HG03175 (cell line): ENCODE data around the gene PPAT.
"Not testable (repeated sequence)": the region's sequence is repeated elsewhere in the genome, so short reads cannot be mapped to it uniquely, and the experiment has no call there.

ENCODE experiments used
- ATAC-seq: cut with Tn5 transposase; IDR thresholded peaks from one replicate; pipeline ENCODE4 v1.9.1; 2021; ENCODE audit warnings: mild to moderate bottlenecking, moderate library complexity; ENCODE audit not compliant: unreplicated experiment

Gene PPAT

GRCh38 chr4:56435140-56435926 lies at the start of gene PPAT:
TSS of gene PPAT (minus strand) at chr4:56435615. CDS start at chr4:56435477, 138 bp downstream.
- ATAC-seq, result peak; percentile 77

- ATAC-seq, result no peak
Observed at GRCh38 chr4:56480691-56481090, 45.3 kb upstream of the PPAT start.

GRCh38 chr4:56477192-56477702 lies 41.8 kb upstream of the PPAT start:
- ATAC-seq, result no peak

GRCh38 chr4:56475917-56476316 lies 40.5 kb upstream of the PPAT start:
- ATAC-seq, result peak; percentile 70

GRCh38 chr4:56469489-56470210 lies 34.2 kb upstream of the PPAT start:
- ATAC-seq, result no peak

- ATAC-seq, result peak; percentile 39
Observed at GRCh38 chr4:56468097-56468422, 32.6 kb upstream of the PPAT start.

- peak; percentile 96 for ATAC-seq
Observed at GRCh38 chr4:56467284-56468096, 32.1 kb upstream of the PPAT start, which contains the start of gene SRP72. TSS of gene SRP72 (plus strand) at chr4:56467617. CDS start at chr4:56467636, 19 bp downstream.

GRCh38 chr4:56466910-56467283 lies 31.5 kb upstream of the PPAT start:
- no peak for ATAC-seq

GRCh38 chr4:56466296-56466761 lies 30.9 kb upstream of the PPAT start:
- ATAC-seq, result not testable (repeated sequence)

GRCh38 chr4:56465599-56466295 lies 30.3 kb upstream of the PPAT start:
- no peak for ATAC-seq

- ATAC-seq, result no peak
Observed at GRCh38 chr4:56464581-56464980, 29.2 kb upstream of the PPAT start.

- ATAC-seq, result no peak
Observed at GRCh38 chr4:56463711-56464110, 28.3 kb upstream of the PPAT start.

- ATAC-seq, result no peak
Observed at GRCh38 chr4:56462157-56462556, 26.7 kb upstream of the PPAT start.

GRCh38 chr4:56460085-56460484 lies 24.7 kb upstream of the PPAT start:
- ATAC-seq, result no peak

GRCh38 chr4:56450342-56450741 lies 14.9 kb upstream of the PPAT start:
- no peak for ATAC-seq

- not testable (repeated sequence) for ATAC-seq
Observed at GRCh38 chr4:56449475-56449874, 14.1 kb upstream of the PPAT start.

GRCh38 chr4:56448301-56448700 lies 12.9 kb upstream of the PPAT start:
- no peak for ATAC-seq

- ATAC-seq, result no peak
Observed at GRCh38 chr4:56445699-56446098, 10.3 kb upstream of the PPAT start.

- ATAC-seq, result no peak
Observed at GRCh38 chr4:56444719-56445118, 9.3 kb upstream of the PPAT start.

- no peak for ATAC-seq
Observed at GRCh38 chr4:56440983-56441382, 5.6 kb upstream of the PPAT start.

- no peak for ATAC-seq
Observed at GRCh38 chr4:56438766-56439165, 3.4 kb upstream of the PPAT start.
